ENCODE measurements around the gene FHOD3. TPM values are rescaled to one million over a fixed set of nuclear protein-coding genes. Genes with fewer than 3 reads are reported as not detected.

Gene FHOD3
- total and polyA plus RNA-seq, 2 experiments from 2014 or later = 2.7 to 8.7 TPM

DNA sequence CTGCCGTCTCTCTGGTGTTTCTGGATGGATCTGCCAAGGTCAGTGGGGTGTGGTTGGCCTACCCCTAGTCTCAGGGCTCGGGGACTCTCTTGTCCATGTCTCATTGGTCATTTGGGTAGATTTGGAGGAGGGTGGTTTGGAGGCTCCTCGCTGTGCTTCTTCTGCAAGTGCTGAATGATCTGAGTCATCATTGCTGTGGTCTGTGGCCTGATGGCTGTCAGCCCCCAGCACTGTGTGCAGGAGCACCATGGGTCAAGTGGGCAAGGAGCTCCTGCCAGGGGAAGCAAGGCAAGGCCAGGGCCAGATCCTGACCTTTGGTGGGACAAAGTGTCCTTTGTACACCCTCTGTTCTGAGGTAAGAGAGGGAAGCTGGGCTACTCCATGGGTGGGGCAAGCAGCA is 221.8 kb downstream of the FHOD3 start:
- no peak overlapping the region for H3K4me3 ChIP-seq
- ATAC-seq (no peak), DNase-seq (ENCODE audit: low spot score) (no peak)
- H3K4me2 ChIP-seq = no peak overlapping the region
- H3F3A ChIP-seq (replicated peaks; ENCODE audit: low read depth) = no peaks in the 10 kb centered on the region
- H3K4me1 ChIP-seq (ENCODE audit: insufficient read depth) = peaks cover 7% of the 10 kb centered on the region; the same call in 1 of the 2 replicates
- H4K20me1 ChIP-seq (replicated peaks; ENCODE audit: insufficient read depth) = no peaks in the 10 kb centered on the region
- H3K4me3 Mint-ChIP-seq = no peak overlapping the region
- no peaks in the 10 kb centered on the region for H3K36me3 ChIP-seq (ENCODE audit: insufficient read depth)
- peaks cover 5% of the 10 kb centered on the region for H3K27me3 Mint-ChIP-seq (ENCODE audit: insufficient read depth, low read depth, poor library complexity)
- no peaks in the 10 kb centered on the region for H3K27me3 ChIP-seq (ENCODE audit: insufficient read depth)
- TF ChIP-seq ZNF331 (CRISPR knock-in tag; IDR thresholded peaks at IDR 0.05; ENCODE audit: low read depth) = no peak
- TF ChIP-seq, protein P1, sequence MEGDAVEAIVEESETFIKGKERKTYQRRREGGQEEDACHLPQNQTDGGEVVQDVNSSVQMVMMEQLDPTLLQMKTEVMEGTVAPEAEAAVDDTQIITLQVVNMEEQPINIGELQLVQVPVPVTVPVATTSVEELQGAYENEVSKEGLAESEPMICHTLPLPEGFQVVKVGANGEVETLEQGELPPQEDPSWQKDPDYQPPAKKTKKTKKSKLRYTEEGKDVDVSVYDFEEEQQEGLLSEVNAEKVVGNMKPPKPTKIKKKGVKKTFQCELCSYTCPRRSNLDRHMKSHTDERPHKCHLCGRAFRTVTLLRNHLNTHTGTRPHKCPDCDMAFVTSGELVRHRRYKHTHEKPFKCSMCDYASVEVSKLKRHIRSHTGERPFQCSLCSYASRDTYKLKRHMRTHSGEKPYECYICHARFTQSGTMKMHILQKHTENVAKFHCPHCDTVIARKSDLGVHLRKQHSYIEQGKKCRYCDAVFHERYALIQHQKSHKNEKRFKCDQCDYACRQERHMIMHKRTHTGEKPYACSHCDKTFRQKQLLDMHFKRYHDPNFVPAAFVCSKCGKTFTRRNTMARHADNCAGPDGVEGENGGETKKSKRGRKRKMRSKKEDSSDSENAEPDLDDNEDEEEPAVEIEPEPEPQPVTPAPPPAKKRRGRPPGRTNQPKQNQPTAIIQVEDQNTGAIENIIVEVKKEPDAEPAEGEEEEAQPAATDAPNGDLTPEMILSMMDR (conservative IDR thresholded peaks at IDR 0.05; ENCODE audit: low read depth in 2 of 2) = no peak
- no peak for TF ChIP-seq POLR2AphosphoS5 (IDR thresholded peaks at IDR 0.05; ENCODE audit: low read depth)
- TF ChIP-seq, protein P2, sequence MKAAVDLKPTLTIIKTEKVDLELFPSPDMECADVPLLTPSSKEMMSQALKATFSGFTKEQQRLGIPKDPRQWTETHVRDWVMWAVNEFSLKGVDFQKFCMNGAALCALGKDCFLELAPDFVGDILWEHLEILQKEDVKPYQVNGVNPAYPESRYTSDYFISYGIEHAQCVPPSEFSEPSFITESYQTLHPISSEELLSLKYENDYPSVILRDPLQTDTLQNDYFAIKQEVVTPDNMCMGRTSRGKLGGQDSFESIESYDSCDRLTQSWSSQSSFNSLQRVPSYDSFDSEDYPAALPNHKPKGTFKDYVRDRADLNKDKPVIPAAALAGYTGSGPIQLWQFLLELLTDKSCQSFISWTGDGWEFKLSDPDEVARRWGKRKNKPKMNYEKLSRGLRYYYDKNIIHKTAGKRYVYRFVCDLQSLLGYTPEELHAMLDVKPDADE (IDR thresholded peaks at IDR 0.05) = no peak
- TF ChIP-seq JUNB (IDR thresholded peaks at IDR 0.05; ENCODE audit: unreplicated experiment) = no peak
- TF ChIP-seq, protein P3, sequence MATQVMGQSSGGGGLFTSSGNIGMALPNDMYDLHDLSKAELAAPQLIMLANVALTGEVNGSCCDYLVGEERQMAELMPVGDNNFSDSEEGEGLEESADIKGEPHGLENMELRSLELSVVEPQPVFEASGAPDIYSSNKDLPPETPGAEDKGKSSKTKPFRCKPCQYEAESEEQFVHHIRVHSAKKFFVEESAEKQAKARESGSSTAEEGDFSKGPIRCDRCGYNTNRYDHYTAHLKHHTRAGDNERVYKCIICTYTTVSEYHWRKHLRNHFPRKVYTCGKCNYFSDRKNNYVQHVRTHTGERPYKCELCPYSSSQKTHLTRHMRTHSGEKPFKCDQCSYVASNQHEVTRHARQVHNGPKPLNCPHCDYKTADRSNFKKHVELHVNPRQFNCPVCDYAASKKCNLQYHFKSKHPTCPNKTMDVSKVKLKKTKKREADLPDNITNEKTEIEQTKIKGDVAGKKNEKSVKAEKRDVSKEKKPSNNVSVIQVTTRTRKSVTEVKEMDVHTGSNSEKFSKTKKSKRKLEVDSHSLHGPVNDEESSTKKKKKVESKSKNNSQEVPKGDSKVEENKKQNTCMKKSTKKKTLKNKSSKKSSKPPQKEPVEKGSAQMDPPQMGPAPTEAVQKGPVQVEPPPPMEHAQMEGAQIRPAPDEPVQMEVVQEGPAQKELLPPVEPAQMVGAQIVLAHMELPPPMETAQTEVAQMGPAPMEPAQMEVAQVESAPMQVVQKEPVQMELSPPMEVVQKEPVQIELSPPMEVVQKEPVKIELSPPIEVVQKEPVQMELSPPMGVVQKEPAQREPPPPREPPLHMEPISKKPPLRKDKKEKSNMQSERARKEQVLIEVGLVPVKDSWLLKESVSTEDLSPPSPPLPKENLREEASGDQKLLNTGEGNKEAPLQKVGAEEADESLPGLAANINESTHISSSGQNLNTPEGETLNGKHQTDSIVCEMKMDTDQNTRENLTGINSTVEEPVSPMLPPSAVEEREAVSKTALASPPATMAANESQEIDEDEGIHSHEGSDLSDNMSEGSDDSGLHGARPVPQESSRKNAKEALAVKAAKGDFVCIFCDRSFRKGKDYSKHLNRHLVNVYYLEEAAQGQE (IDR thresholded peaks at IDR 0.05; ENCODE audit: unreplicated experiment) = no peak
- TF ChIP-seq, protein P4, sequence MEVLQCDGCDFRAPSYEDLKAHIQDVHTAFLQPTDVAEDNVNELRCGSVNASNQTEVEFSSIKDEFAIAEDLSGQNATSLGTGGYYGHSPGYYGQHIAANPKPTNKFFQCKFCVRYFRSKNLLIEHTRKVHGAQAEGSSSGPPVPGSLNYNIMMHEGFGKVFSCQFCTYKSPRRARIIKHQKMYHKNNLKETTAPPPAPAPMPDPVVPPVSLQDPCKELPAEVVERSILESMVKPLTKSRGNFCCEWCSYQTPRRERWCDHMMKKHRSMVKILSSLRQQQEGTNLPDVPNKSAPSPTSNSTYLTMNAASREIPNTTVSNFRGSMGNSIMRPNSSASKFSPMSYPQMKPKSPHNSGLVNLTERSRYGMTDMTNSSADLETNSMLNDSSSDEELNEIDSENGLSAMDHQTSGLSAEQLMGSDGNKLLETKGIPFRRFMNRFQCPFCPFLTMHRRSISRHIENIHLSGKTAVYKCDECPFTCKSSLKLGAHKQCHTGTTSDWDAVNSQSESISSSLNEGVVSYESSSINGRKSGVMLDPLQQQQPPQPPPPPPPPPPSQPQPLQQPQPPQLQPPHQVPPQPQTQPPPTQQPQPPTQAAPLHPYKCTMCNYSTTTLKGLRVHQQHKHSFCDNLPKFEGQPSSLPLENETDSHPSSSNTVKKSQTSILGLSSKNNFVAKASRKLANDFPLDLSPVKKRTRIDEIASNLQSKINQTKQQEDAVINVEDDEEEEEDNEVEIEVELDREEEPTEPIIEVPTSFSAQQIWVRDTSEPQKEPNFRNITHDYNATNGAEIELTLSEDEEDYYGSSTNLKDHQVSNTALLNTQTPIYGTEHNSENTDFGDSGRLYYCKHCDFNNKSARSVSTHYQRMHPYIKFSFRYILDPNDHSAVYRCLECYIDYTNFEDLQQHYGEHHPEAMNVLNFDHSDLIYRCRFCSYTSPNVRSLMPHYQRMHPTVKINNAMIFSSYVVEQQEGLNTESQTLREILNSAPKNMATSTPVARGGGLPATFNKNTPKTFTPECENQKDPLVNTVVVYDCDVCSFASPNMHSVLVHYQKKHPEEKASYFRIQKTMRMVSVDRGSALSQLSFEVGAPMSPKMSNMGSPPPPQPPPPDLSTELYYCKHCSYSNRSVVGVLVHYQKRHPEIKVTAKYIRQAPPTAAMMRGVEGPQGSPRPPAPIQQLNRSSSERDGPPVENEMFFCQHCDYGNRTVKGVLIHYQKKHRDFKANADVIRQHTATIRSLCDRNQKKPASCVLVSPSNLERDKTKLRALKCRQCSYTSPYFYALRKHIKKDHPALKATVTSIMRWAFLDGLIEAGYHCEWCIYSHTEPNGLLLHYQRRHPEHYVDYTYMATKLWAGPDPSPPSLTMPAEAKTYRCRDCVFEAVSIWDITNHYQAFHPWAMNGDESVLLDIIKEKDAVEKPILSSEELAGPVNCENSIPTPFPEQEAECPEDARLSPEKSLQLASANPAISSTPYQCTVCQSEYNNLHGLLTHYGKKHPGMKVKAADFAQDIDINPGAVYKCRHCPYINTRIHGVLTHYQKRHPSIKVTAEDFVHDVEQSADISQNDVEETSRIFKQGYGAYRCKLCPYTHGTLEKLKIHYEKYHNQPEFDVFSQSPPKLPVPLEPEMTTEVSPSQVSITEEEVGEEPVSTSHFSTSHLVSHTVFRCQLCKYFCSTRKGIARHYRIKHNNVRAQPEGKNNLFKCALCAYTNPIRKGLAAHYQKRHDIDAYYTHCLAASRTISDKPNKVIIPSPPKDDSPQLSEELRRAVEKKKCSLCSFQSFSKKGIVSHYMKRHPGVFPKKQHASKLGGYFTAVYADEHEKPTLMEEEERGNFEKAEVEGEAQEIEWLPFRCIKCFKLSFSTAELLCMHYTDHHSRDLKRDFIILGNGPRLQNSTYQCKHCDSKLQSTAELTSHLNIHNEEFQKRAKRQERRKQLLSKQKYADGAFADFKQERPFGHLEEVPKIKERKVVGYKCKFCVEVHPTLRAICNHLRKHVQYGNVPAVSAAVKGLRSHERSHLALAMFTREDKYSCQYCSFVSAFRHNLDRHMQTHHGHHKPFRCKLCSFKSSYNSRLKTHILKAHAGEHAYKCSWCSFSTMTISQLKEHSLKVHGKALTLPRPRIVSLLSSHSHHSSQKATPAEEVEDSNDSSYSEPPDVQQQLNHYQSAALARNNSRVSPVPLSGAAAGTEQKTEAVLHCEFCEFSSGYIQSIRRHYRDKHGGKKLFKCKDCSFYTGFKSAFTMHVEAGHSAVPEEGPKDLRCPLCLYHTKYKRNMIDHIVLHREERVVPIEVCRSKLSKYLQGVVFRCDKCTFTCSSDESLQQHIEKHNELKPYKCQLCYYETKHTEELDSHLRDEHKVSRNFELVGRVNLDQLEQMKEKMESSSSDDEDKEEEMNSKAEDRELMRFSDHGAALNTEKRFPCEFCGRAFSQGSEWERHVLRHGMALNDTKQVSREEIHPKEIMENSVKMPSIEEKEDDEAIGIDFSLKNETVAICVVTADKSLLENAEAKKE (CRISPR knock-in tag; IDR thresholded peaks at IDR 0.05) = no peak
- TF ChIP-seq STAT1 (IDR thresholded peaks at IDR 0.05; ENCODE audit: unreplicated experiment) = no peak
- no peak for TF ChIP-seq CREB1 (CRISPR knock-in tag; IDR thresholded peaks at IDR 0.05; ENCODE audit: low read depth)
- no peak for TF ChIP-seq ZNF114 (CRISPR knock-in tag; IDR thresholded peaks at IDR 0.05)
- no peak for TF ChIP-seq NANOG (IDR thresholded peaks at IDR 0.05; ENCODE audit: borderline replicate concordance)
- H3K4me1 Mint-ChIP-seq = peaks cover 28% of the 10 kb centered on the region
- H3K27ac ChIP-seq (ENCODE audit: low read depth) = no peak overlapping the region
- no peaks in the 10 kb centered on the region for H3K79me2 ChIP-seq (replicated peaks; ENCODE audit: insufficient read depth)
- H3K9me3 Mint-ChIP-seq = no peaks in the 10 kb centered on the region
- no peaks in the 10 kb centered on the region for H3K36me3 Mint-ChIP-seq (ENCODE audit: low read depth)
- peaks cover 13% of the 10 kb centered on the region for H3K9me2 ChIP-seq (ENCODE audit: insufficient read depth)
- no peak overlapping the region for H2AFZ ChIP-seq
- H3K27ac Mint-ChIP-seq = 0 out of 2 replicates have a peak overlapping the region, but pooled peaks have one; percentile 9
